ELR (cell line): Measurements from ENCODE around the gene SV2B.

Source experiments
- DNase-seq: peaks from one replicate; pipeline ENCODE4 v3.0.0-alpha.2; 2015; ENCODE audit warnings: low read depth

The SV2B gene

GRCh38 chr15:91102546-91103330 lies 2.7 kb downstream of the SV2B start:
- no peak for DNase-seq

- DNase-seq, result no peak
Observed at GRCh38 chr15:91104111-91104510, 4.1 kb downstream of the SV2B start.

- no peak for DNase-seq
Observed at GRCh38 chr15:91108421-91108820, 8.4 kb downstream of the SV2B start.

GRCh38 chr15:91109885-91110284 lies 9.8 kb downstream of the SV2B start:
- no peak for DNase-seq

DNA sequence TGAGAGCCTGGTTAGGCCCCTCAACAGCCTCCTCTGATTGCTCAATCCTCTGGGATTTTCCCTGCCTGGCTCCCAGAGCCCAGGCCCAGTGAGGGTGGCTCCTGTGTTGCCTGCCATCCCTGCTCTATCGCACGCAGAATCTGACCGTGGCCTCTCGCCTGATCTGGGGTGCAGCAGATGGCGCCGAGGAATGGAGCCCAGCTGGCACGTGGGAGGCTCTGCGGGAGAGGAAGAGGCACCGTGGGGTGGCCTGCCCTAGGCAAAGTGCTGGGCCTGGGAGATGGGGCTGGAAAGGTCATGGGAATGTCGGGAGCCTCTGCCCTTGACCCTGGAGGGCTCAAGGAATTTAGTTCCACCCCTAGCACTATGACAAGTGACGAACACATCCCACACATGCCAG lies 10.3 kb downstream of the SV2B start:
- no peak for DNase-seq

DNA sequence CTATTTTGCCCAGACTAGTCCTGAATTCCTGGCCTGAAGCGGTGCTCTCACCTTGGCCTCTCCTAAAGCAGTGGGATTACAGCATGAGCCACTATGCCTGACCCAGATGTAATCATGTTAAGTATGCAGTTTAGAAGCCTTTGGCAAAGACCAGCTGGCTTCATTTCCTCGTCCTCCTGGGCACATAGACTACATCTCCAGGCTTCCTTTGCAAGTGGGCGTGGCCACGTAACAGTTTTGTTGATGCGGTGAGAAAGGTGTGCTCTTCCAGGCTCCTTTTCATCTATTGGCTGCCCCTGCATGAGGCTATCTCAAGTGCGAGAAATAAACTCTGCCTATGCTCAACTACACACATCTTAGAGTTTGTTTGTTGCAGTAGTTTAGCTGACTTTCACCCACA lies 13.0 kb downstream of the SV2B start:
- no peak for DNase-seq

GRCh38 chr15:91114301-91114700 lies 14.2 kb downstream of the SV2B start:
- DNase-seq, result no peak

GRCh38 chr15:91116113-91117067 lies 16.3 kb downstream of the SV2B start:
- no peak for DNase-seq

DNA sequence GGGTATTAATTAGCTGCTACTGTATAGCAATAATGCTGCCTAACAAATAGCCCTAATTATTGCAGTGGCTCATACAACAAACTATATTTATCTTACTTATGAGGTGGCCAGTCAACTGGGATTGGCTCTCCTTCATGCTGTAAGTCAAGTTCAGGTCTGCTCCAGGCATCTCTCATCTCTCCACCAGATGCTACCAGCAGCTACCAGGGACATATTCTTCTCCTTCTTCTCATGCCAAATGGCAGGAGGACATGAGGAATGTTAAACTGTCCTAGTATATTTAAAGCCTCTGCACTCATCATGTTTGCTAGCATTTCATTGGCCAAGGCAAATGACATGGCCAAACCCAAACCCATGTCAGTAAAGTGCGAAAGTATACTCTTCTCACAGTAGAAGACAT lies 17.3 kb downstream of the SV2B start:
- DNase-seq, result no peak

GRCh38 chr15:91118817-91119590 lies 18.9 kb downstream of the SV2B start:
- no peak for DNase-seq

GRCh38 chr15:91122296-91122695 lies 22.2 kb downstream of the SV2B start:
- DNase-seq, result no peak

DNA sequence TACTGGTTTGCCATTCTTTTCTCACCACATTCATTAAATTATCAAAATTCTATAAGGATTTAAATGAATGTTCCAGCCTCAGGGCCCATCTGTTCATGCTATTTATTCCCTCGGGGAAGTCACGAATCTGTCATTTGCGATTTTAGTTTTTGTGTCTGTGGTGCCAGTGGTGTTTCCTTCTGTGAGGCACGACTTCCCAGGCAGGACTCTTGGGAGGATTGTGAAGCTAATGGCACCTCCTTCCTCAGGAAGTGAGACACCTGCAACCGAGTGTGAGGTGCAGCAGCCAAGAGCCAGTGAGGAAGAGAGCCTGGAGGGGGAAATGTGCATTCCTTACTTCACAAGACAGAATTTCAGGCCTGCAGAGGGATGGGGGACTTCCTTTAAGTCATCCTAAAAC lies 24.1 kb downstream of the SV2B start:
- DNase-seq, result no peak

- no peak for DNase-seq
Observed at GRCh38 chr15:91125162-91125561, 25.1 kb downstream of the SV2B start.

- DNase-seq, result no peak
Observed at GRCh38 chr15:91126080-91126479, 26.0 kb downstream of the SV2B start.

GRCh38 chr15:91127236-91127955 lies 27.3 kb downstream of the SV2B start:
- no peak for DNase-seq

DNA sequence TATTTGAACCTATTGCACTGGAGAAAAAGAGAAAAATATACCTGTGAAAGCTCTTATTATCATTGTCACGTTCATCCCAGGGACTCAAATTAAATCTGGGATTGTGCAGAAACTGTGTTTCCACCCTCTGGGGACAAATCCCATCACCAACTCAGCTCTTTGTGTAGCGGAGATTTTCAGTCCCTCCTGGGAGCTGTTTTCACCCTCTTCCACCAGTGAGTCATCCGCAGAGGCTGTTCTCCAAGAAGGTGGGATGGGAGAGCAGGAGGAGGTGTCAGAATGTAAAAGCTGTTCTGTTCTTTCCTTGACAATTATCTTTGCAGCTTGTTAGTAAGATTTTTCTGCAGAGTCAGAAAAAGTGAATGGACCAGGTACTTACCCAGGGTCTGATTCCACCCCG lies 28.0 kb downstream of the SV2B start:
- no peak for DNase-seq

GRCh38 chr15:91129436-91129835 lies 29.4 kb downstream of the SV2B start:
- no peak for DNase-seq

GRCh38 chr15:91132079-91132478 lies 32.0 kb downstream of the SV2B start:
- no peak for DNase-seq

- no peak for DNase-seq
Observed at GRCh38 chr15:91133511-91133910, 33.5 kb downstream of the SV2B start.

GRCh38 chr15:91135201-91136130 lies 35.4 kb downstream of the SV2B start:
- DNase-seq, result no peak
